A549 treated with dexamethasone at 1 μM for 4 hours (cell line): Measurements from ENCODE around the gene CDK8. TPM values are rescaled to one million over a fixed set of nuclear protein-coding genes. Genes with fewer than 3 reads are reported as not detected.

ENCODE experiments used
- total RNA-seq: library from RNA; stranded (reverse); fragments of 200-300 nt; extraction: Qiagen RNA extraction; gene quantifications from 5 replicates; pipeline ENCODE4 v1.2.3, GENCODE V29; 2022

Gene CDK8
- total RNA-seq, result 11.3 to 14.1 TPM (median 12.7 TPM) in 5 replicates

DNA sequence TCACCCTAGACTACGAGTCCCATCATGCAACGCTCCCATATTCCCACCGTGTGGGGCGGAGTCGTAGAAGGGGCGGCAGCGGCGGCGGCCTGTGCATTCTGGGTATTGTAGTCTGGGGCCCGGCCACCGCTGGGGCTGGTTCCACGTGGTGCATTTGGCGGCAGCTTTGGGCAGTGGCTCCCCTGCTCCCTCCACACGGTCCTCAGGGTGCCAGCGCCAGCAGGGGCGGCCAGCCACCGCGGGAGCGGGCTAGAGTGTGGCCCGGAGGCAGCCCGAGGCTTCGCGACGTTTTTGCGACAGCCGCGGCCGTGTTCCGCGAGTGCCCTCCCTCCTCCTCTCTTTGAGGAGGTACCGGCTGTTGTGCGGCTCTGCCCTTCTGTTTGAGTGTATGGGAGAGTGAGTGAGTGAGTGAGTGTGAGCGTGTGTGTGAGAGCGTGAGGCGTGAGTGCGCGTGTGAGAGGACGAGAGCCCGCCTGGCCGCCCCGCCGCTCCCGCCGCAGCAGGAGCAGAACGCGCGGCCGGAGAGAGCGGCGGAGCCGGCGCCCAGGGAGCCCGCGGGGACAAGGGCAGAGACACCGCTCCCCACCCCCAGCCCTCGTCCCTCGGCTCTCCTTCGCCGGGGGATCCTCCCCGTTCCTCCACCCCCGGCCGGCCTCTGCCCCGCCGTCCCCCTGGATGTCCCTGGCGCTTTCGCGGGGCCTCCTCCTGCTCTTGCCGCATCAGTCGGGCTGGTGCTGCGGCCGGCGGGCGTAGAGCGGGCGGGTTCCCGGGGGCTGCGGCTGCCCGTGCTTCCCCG lies at the start of gene CDK8:
TSS of gene CDK8 (plus strand) at position 343 of the 796 bp plus-strand sequence. CDS start 513 bp downstream, outside the sequence.

DNA sequence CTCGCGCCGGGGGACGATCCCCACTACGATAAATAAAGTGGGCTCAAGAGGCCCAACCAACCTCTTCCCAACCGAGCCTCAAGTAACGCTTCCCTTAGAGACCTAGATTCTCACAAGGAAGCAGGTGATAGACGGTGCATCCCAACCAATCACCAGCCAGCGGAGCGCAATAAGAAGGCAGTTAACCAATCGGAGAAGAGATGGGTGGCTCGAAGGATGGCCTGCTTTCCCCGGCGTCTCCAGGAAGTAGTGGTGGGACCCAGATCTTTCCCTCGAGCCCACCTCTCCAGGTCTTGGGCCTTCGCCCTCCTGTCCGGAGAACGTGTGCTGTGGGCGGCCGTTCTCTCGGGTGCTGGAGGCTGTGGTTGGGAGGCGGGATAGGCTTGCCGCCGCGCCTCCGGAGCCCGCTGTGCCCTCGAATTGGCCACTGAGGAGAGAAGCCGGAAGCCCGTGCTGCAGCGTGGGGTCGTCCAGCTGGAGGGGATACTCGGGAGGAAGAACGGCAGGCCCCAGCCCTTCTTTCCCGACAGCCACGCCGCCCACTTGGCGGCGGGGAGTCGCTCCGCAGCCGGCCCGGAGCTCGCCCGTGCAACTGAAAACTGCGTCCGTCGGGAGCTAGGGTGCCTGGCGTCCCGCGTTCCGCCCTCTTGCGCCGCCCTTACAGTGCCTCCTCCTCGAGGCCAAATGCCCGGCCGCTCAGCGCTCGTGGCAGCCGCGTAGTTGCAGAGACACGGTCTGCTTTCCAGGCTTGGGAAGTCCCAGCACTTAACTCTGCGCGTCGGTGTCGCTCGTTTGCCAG lies 32.0 kb upstream of the CDK8 start, which contains the start of gene RNF6:
TSS of gene RNF6 (minus strand) at position 594 of the 799 bp plus-strand sequence. CDS start 2,665 bp downstream, outside the sequence.

Other genes starting within 250 kb of the CDK8 start
- gene SHISA2, start 202.1 kb upstream of the CDK8 start, total RNA-seq, result 0.05 to 0.08 TPM (median 0.06 TPM) in 4 of 5 replicates, not detected in the other
- 26.1 to 30.7 TPM (median 27.7 TPM) in 5 replicates for gene RNF6, start 31.8 kb upstream of the CDK8 start, total RNA-seq